Activated B cell treated with CpG ODN at 0.5 μM for 24 hours (primary cell): ENCODE measurements around the gene RHNO1. TPM values are rescaled to one million over a fixed set of nuclear protein-coding genes. Genes with fewer than 3 reads are reported as not detected.

ENCODE experiments used
- ATAC-seq: fragments of 200-7000 bp; cut with Tn5 transposase; one replicate; pipeline ENCODE4 v1.10.0; 2021; ENCODE audit warnings: low read depth, mild to moderate bottlenecking, moderate library complexity
- CTCF ChIA-PET: fragments of 350-600 bp; sonication (Branson Sonifier 250); formaldehyde crosslinking; loops from one replicate; lab custom pipeline; 2021; ENCODE audit warnings: antibody characterized with exemption; lab: Charles Lee
- POLR2A ChIA-PET: fragments of 350-600 bp; sonication (Branson Sonifier 250); formaldehyde crosslinking; loops from one replicate; lab custom pipeline; 2021; ENCODE audit warnings: antibody characterized with exemption; lab: Charles Lee
- DNase-seq: peaks from one replicate; pipeline ENCODE4 v3.0.0; 2022
- H3K27ac Mint-ChIP-seq: one replicate; pipeline ENCODE4 v1.8.0; 2020; ENCODE audit warnings: mixed read lengths
- H3K27me3 Mint-ChIP-seq: one replicate; pipeline ENCODE4 v1.8.0; 2021; ENCODE audit warnings: mixed read lengths
- H3K36me3 Mint-ChIP-seq: one replicate; pipeline ENCODE4 v1.8.0; 2021; ENCODE audit warnings: low read depth, mixed read lengths
- H3K4me1 Mint-ChIP-seq: one replicate; pipeline ENCODE4 v1.8.0; 2021; ENCODE audit warnings: mixed read lengths
- H3K4me3 Mint-ChIP-seq: one replicate; pipeline ENCODE4 v1.8.0; 2020; ENCODE audit warnings: mild to moderate bottlenecking, mixed read lengths
- H3K9me3 Mint-ChIP-seq: one replicate; pipeline ENCODE4 v1.8.0; 2020; ENCODE audit warnings: mixed read lengths
- CTCF ChIP-seq: fragments of 200-600 bp; IDR thresholded peaks from one replicate; pipeline ENCODE4 v1.8.0; 2022; ENCODE audit warnings: antibody characterized with exemption, mild to moderate bottlenecking
- intact Hi-C: fragments of 100-400 bp; cut with micrococcal nuclease; formaldehyde crosslinking; loops from one replicate; pipeline ENCODE4 v1.15.1; 2024
- total RNA-seq: library from RNA; stranded (reverse); gene quantifications from 2 replicates; pipeline ENCODE4 v1.2.3, GENCODE V29; 2022

The RHNO1 gene
- total RNA-seq, 1 donor from 2014 or later: 12.4 TPM

- no peak overlapping the region for H3K4me3 Mint-ChIP-seq
- no peak for ATAC-seq
- intact Hi-C loops: no loop called here
- POLR2A ChIA-PET: interaction anchor here (0.7 kb wide), 1 partner anchor 10 kb away, joined by 3 read pairs; the partner anchor contains the start of gene TULP3
- H3K27me3 Mint-ChIP-seq: no peaks in the 10 kb centered on the region
- H3K27ac Mint-ChIP-seq: no peak overlapping the region
- peaks cover 4% of the 10 kb centered on the region for H3K4me1 Mint-ChIP-seq
- no peak for TF ChIP-seq CTCF
- CTCF ChIA-PET: no interaction called here
- H3K36me3 Mint-ChIP-seq: no peaks in the 10 kb centered on the region
- no peak for DNase-seq
- no peaks in the 10 kb centered on the region for H3K9me3 Mint-ChIP-seq
Observed at GRCh38 chr12:2900642-2901041, 23.6 kb downstream of the RHNO1 start.

- DNase-seq: no peak
- Mint-ChIP-seq H3K36me3 (no peaks in the 10 kb centered on the region), H3K27me3 (no peaks in the 10 kb centered on the region), H3K4me1 (peaks cover 4% of the 10 kb centered on the region), H3K4me3 (no peak overlapping the region), H3K27ac (no peak overlapping the region), H3K9me3 (no peaks in the 10 kb centered on the region)
- ChIA-PET CTCF (no interaction called here), POLR2A (no interaction called here)
- no peak for ATAC-seq
- intact Hi-C loops: no loop called here
- TF ChIP-seq CTCF: no peak
Observed at GRCh38 chr12:2902272-2902880, 25.4 kb downstream of the RHNO1 start.

- ATAC-seq (no peak), DNase-seq (no peak)
- Mint-ChIP-seq H3K27me3 (no peaks in the 10 kb centered on the region), H3K9me3 (no peaks in the 10 kb centered on the region), H3K27ac (no peak overlapping the region), H3K36me3 (peaks cover under 1% of the 10 kb centered on the region), H3K4me1 (peaks cover 4% of the 10 kb centered on the region), H3K4me3 (no peak overlapping the region)
- intact Hi-C loops: no loop called here
- TF ChIP-seq CTCF: no peak
- ChIA-PET CTCF (no interaction called here), POLR2A (interaction anchor here (0.7 kb wide), 1 partner anchor 28 kb away, joined by 4 read pairs; no protein-coding TSS in a partner anchor)
Observed at GRCh38 chr12:2904260-2904659, 27.2 kb downstream of the RHNO1 start.

- ChIA-PET POLR2A (no interaction called here), CTCF (interaction anchor here (0.7 kb wide), 1 partner anchor 195 kb away, joined by 3 read pairs; no protein-coding TSS in a partner anchor)
- ATAC-seq (no peak), DNase-seq (no peak)
- no peak overlapping the region for H3K4me3 Mint-ChIP-seq
- H3K9me3 Mint-ChIP-seq: no peaks in the 10 kb centered on the region
- H3K27me3 Mint-ChIP-seq: no peaks in the 10 kb centered on the region
- H3K36me3 Mint-ChIP-seq: peaks cover 31% of the 10 kb centered on the region
- no peak overlapping the region for H3K27ac Mint-ChIP-seq
- intact Hi-C loops: no loop called here
- TF ChIP-seq CTCF: no peak
- no peaks in the 10 kb centered on the region for H3K4me1 Mint-ChIP-seq
Observed at GRCh38 chr12:2912216-2912575, 35.2 kb downstream of the RHNO1 start.

- POLR2A ChIA-PET: no interaction called here
- CTCF ChIA-PET: no interaction called here
- Mint-ChIP-seq H3K27me3 (no peaks in the 10 kb centered on the region), H3K4me3 (no peak overlapping the region), H3K27ac (no peak overlapping the region), H3K36me3 (peaks cover 49% of the 10 kb centered on the region), H3K9me3 (no peaks in the 10 kb centered on the region), H3K4me1 (no peaks in the 10 kb centered on the region)
- no peak for ATAC-seq
- TF ChIP-seq CTCF: no peak
- no peak for DNase-seq
- intact Hi-C loops: no loop called here
Observed at GRCh38 chr12:2919249-2919648, 42.2 kb downstream of the RHNO1 start.
